Activated B cell treated with CpG ODN at 0.5 μM for 24 hours (primary cell): ENCODE measurements around the gene ACTN1. TPM values are rescaled to one million over a fixed set of nuclear protein-coding genes. Genes with fewer than 3 reads are reported as not detected.

Source experiments
- ATAC-seq: fragments of 200-7000 bp; cut with Tn5 transposase; one replicate; pipeline ENCODE4 v1.10.0; 2021; ENCODE audit warnings: low read depth, mild to moderate bottlenecking, moderate library complexity
- CTCF ChIA-PET: fragments of 350-600 bp; sonication (Branson Sonifier 250); formaldehyde crosslinking; loops from one replicate; lab custom pipeline; 2021; ENCODE audit warnings: antibody characterized with exemption; lab: Charles Lee
- POLR2A ChIA-PET: fragments of 350-600 bp; sonication (Branson Sonifier 250); formaldehyde crosslinking; loops from one replicate; lab custom pipeline; 2021; ENCODE audit warnings: antibody characterized with exemption; lab: Charles Lee
- DNase-seq: peaks from one replicate; pipeline ENCODE4 v3.0.0; 2022
- H3K27ac Mint-ChIP-seq: one replicate; pipeline ENCODE4 v1.8.0; 2020; ENCODE audit warnings: mixed read lengths
- H3K27me3 Mint-ChIP-seq: one replicate; pipeline ENCODE4 v1.8.0; 2021; ENCODE audit warnings: mixed read lengths
- H3K36me3 Mint-ChIP-seq: one replicate; pipeline ENCODE4 v1.8.0; 2021; ENCODE audit warnings: low read depth, mixed read lengths
- H3K4me1 Mint-ChIP-seq: one replicate; pipeline ENCODE4 v1.8.0; 2021; ENCODE audit warnings: mixed read lengths
- H3K4me3 Mint-ChIP-seq: one replicate; pipeline ENCODE4 v1.8.0; 2020; ENCODE audit warnings: mild to moderate bottlenecking, mixed read lengths
- H3K9me3 Mint-ChIP-seq: one replicate; pipeline ENCODE4 v1.8.0; 2020; ENCODE audit warnings: mixed read lengths
- intact Hi-C: fragments of 100-400 bp; cut with micrococcal nuclease; formaldehyde crosslinking; loops from one replicate; pipeline ENCODE4 v1.15.1; 2024
- total RNA-seq: library from RNA; stranded (reverse); gene quantifications from 2 replicates; pipeline ENCODE4 v1.2.3, GENCODE V29; 2022
- TF ChIP-seq, protein P1 (sequence below): fragments of 200-600 bp; IDR thresholded peaks from one replicate; pipeline ENCODE4 v1.8.0; 2022; ENCODE audit warnings: antibody characterized with exemption, mild to moderate bottlenecking

ACTN1 gene
- total RNA-seq, 1 donor from 2014 or later, result 0.22 TPM

DNA sequence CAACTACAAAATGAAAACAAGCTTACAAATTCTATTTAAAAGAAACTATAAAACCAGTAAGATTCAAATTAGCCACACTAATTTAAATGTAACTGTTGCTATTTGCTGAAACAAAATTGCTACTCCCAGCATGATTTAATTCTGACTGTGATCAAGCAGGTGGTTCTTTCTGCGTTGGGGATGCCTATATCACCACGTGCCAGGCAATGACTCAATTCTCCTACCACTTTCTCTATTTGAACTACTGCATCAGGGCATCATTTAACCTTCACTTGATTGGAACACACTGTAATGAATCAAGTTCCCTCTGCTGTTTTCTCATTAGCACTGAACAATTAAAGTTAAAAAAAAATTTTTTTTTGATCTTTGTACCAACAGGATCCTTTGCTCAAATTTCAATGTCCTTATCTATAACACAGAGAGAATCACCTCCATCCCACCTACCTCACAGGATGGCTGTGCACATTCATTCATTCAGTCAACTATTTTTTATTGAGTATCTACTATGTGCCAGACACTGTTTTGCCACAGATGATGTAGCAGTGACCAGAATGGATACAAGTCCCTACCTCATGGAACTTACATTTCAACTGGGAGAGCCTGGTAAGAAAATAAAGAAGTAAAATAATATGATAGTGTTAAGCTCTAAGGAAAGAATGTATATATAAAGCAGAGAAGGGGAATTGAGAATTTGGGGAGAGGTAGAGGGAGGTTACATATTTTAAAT, 8.0 kb upstream of the ACTN1 start:
- Mint-ChIP-seq H3K4me1 (no peaks in the 10 kb centered on the region), H3K36me3 (no peaks in the 10 kb centered on the region), H3K4me3 (no peak overlapping the region), H3K27ac (no peak overlapping the region), H3K9me3 (no peaks in the 10 kb centered on the region), H3K27me3 (peaks cover 2% of the 10 kb centered on the region)
- ChIA-PET POLR2A (no interaction called here), CTCF (no interaction called here)
- no peak for DNase-seq
- TF ChIP-seq, protein P1, sequence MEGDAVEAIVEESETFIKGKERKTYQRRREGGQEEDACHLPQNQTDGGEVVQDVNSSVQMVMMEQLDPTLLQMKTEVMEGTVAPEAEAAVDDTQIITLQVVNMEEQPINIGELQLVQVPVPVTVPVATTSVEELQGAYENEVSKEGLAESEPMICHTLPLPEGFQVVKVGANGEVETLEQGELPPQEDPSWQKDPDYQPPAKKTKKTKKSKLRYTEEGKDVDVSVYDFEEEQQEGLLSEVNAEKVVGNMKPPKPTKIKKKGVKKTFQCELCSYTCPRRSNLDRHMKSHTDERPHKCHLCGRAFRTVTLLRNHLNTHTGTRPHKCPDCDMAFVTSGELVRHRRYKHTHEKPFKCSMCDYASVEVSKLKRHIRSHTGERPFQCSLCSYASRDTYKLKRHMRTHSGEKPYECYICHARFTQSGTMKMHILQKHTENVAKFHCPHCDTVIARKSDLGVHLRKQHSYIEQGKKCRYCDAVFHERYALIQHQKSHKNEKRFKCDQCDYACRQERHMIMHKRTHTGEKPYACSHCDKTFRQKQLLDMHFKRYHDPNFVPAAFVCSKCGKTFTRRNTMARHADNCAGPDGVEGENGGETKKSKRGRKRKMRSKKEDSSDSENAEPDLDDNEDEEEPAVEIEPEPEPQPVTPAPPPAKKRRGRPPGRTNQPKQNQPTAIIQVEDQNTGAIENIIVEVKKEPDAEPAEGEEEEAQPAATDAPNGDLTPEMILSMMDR, result no peak
- no peak for ATAC-seq
- intact Hi-C loops, result no loop called here

DNA sequence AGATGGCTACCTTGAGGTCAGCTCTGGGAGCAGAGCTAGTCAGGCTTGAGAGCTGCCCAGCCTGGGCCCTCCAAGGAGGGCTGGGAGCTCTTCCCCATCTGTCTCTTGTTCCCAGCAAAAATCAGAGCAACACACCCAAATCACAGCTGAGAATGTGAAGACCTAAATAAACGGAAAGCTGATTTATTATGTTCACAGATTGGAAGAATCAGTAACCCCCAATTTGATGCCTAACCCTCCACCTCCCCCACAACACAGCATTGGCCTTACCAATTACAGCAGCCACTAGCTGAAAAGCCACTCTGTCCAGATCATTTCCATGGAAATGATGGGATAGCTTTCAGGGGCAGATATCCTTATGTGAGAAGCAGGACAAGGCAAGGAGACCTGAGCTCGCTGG, 7.1 kb upstream of the ACTN1 start:
- TF ChIP-seq, protein P1, result no peak
- Mint-ChIP-seq H3K27ac (no peak overlapping the region), H3K9me3 (no peaks in the 10 kb centered on the region), H3K36me3 (no peaks in the 10 kb centered on the region), H3K27me3 (peaks cover 8% of the 10 kb centered on the region), H3K4me1 (no peaks in the 10 kb centered on the region), H3K4me3 (no peak overlapping the region)
- no peak for ATAC-seq
- CTCF ChIA-PET, result no interaction called here
- intact Hi-C loops, result no loop called here
- DNase-seq, result no peak
- POLR2A ChIA-PET, result no interaction called here

DNA sequence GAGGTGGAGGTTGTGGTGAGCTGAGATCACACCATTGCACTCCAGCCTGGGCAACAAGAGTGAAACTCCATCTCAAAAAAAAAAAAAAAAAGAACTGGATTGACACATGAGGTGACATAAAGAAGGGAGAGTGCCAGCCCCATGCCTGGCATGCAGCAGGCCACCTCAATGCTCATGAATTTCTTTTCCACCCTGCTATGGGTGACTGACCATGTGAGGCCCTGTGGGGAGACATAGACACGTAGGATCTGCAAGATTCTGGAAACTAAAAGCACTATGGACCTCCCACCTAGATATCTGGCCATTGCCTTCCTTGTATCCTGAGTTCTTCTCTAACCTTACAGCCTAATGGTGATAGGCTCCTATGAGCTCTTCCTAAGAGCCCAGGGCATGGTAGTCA, 5.6 kb upstream of the ACTN1 start:
- Mint-ChIP-seq H3K4me3 (no peak overlapping the region), H3K9me3 (no peaks in the 10 kb centered on the region), H3K27me3 (peaks cover 17% of the 10 kb centered on the region), H3K4me1 (peaks cover 6% of the 10 kb centered on the region), H3K36me3 (no peaks in the 10 kb centered on the region), H3K27ac (no peak overlapping the region)
- TF ChIP-seq, protein P1, result no peak
- ChIA-PET POLR2A (no interaction called here), CTCF (no interaction called here)
- ATAC-seq (no peak), DNase-seq (no peak)
- intact Hi-C loops, result no loop called here

DNA sequence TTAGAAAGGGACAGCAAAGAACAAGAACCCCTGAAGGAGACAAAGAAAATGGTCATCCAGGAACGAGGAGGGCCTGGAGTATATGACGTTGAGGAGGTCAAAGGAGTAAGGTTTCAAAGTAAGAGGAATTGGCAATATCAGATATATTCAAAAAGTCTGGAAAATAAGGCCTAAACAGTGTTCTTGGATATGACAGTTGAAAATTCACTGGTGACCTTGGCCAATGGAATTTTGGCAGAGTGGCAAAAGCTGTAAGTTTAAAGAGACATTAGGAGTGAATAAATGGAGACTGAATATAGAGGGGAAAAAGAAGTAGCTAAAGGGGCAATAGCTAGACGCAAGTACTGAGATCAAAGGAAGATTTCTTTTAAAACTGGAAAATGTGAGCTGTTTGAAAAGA, 4.1 kb upstream of the ACTN1 start:
- H3K4me3 Mint-ChIP-seq, result no peak overlapping the region
- ATAC-seq, result no peak
- POLR2A ChIA-PET, result no interaction called here
- H3K27ac Mint-ChIP-seq, result no peak overlapping the region
- H3K36me3 Mint-ChIP-seq, result no peaks in the 10 kb centered on the region
- intact Hi-C loops, result no loop called here
- H3K27me3 Mint-ChIP-seq, result peaks cover 17% of the 10 kb centered on the region
- TF ChIP-seq, protein P1, result no peak
- H3K9me3 Mint-ChIP-seq, result no peaks in the 10 kb centered on the region
- CTCF ChIA-PET, result no interaction called here
- peaks cover 10% of the 10 kb centered on the region for H3K4me1 Mint-ChIP-seq
- DNase-seq, result no peak

DNA sequence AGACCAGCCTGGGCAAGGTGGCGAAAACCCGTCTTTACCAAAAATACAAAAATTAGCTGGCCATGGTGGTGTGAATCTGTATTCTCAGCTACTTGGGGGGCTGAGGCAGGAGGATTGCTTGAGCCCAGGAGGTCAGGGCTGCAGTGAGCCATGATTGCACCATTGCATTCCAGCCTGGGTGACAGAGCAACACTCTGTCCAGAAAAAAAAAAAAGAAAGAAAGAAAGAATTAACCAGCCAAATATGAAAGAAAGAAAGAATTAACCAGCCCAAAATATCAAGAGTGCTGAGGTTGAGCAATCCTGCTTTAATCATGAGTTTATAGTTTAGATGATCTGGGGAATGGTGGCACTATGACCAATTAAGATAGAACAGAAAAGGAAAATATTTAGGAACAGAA, 3.5 kb upstream of the ACTN1 start:
- intact Hi-C loops, result no loop called here
- Mint-ChIP-seq H3K9me3 (no peaks in the 10 kb centered on the region), H3K27me3 (peaks cover 17% of the 10 kb centered on the region), H3K36me3 (no peaks in the 10 kb centered on the region), H3K4me3 (no peak overlapping the region), H3K27ac (no peak overlapping the region), H3K4me1 (peaks cover 13% of the 10 kb centered on the region)
- ATAC-seq (no peak), DNase-seq (no peak)
- ChIA-PET CTCF (no interaction called here), POLR2A (no interaction called here)
- TF ChIP-seq, protein P1, result no peak
